ENCODE data around the gene TM7SF2.
"Not testable (repeated sequence)": the region's sequence is repeated elsewhere in the genome, so short reads cannot be mapped to it uniquely, and the experiment has no call there.

Gene TM7SF2

DNA sequence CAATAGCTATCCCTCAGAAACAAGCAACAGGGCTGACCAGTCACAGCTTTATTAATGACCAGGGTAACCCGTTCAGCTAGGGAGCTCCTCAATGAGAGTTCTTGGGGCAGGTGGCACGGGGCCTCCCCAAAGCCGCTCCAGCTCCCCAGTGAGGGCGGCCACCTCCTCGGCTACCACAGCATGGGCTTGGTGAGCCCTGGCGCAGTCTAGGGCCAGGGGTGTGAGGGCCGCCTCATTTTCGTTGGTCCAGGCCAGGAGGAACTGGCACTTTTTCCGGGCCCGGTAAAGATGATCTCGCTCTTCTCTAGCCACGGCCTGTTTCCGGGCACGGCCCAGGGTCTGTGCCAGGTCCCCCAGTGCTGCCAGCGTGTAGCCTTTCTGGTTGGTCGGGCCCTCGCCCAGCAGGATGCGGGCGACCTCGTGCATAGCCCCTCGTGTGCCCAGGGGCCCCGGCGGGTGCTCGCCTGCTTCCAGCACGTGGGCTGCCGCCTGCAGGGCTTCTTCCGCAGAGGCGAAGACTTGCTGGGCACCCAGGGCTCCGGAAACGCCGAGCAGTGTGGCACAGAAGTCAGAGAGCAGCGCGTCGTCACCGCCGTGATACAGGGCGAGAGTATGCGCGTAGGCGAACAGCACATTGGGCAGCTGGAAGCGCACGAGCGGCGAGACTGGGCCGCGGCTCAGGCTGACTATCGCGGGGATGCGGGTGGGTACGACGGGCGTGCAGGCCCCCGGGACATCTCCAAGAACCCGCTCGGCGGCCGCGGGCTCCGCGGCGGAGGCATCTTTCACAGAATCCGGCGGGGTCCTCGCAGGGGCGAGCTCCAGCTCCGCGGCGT, 4.9 kb downstream of the TM7SF2 start:
- Histone ChIP-seq H3K4me1 (ENCODE audit: insufficient read depth, low read length, severe bottlenecking) (peaks cover 61% of the 10 kb centered on the region), H3K9me2 (ENCODE audit: low read depth, low read length) (no peaks in the 10 kb centered on the region), H3K4me3 (ENCODE audit: low read depth, low read length, poor library complexity, severe bottlenecking) (peak overlapping the region; percentile 70), H3K9ac (ENCODE audit: low read length) (peak overlapping the region; percentile 92), H2AFZ (ENCODE audit: low read length) (no peak overlapping the region), H3K9me3 (ENCODE audit: low read length) (no peaks in the 10 kb centered on the region), H3F3A (ENCODE audit: insufficient read depth, low read length) (0 out of 2 replicates have a peak, but pooled peaks cover 5% of the 10 kb centered on the region), H3K27me3 (ENCODE audit: insufficient read depth, low read length) (no peaks in the 10 kb centered on the region), H4K20me1 (ENCODE audit: insufficient read depth, low read length) (no peaks in the 10 kb centered on the region), H3K4me2 (ENCODE audit: low read length) (peak overlapping the region; percentile 80), H3K36me3 (ENCODE audit: insufficient read depth, low read length) (peaks cover 67% of the 10 kb centered on the region), H3K79me2 (ENCODE audit: insufficient read depth, low read length) (peaks cover 11% of the 10 kb centered on the region; the same call in 1 of the 2 replicates), H3K27ac (ENCODE audit: low read depth, low read length, poor library complexity, severe bottlenecking) (peak overlapping the region; percentile 85)
- TF ChIP-seq, protein P1, sequence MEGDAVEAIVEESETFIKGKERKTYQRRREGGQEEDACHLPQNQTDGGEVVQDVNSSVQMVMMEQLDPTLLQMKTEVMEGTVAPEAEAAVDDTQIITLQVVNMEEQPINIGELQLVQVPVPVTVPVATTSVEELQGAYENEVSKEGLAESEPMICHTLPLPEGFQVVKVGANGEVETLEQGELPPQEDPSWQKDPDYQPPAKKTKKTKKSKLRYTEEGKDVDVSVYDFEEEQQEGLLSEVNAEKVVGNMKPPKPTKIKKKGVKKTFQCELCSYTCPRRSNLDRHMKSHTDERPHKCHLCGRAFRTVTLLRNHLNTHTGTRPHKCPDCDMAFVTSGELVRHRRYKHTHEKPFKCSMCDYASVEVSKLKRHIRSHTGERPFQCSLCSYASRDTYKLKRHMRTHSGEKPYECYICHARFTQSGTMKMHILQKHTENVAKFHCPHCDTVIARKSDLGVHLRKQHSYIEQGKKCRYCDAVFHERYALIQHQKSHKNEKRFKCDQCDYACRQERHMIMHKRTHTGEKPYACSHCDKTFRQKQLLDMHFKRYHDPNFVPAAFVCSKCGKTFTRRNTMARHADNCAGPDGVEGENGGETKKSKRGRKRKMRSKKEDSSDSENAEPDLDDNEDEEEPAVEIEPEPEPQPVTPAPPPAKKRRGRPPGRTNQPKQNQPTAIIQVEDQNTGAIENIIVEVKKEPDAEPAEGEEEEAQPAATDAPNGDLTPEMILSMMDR (IDR thresholded peaks at IDR 0.05; ENCODE audit: low read length) = no peak
- TF ChIP-seq EZH2 (IDR thresholded peaks at IDR 0.05; ENCODE audit: borderline replicate concordance, low read length) = no peak

DNA sequence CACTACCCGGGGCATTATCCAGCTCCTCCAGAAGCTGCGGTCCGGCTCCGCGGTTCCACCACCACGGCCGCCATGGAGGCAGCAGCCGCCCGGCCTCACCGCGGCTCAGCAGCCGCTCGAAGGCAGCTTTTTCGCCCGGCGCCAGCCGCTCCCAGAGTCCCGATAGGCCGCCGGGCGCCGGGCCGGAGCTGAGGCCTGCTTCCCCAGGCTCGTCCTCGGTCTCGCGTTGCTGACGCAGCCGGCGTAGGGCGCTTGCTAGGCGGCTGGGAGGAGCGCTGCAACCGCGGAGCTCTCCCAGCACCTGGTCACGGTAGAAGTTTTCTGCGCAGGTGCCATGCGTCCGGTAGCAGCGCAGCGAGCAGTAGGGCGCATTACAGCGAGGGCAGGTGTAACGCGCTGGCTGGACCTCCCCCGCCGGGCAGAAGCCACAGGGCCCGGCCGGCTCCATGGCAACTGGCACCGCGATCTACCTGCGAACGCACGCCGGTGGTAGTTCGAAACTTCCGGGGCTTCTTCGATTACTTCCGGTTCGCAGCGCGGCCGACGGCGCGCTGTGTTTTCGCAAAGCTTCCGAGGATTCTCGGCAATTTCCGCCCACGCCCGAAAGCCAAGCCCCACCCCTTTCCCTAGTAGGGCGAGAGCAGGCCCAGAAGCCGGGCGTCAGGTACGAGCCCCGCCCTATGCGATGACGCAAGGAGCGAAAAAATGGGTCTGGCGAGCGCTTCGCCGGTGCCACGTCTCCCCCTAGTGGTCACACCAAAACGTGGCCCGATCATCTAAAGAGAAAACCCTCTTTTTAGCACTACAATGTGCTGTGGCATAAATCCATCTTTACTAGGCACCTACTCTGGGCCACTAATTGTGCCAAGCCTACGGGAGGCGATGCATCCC, 5.8 kb downstream of the TM7SF2 start, which contains the start of gene ZNHIT2:
ZNHIT2 (minus strand) TSS at position 496 of the 891 bp plus-strand sequence; CDS start at position 448, 48 bp downstream.
- no peaks in the 10 kb centered on the region for H4K20me1 ChIP-seq (ENCODE audit: insufficient read depth, low read length)
- no peaks in the 10 kb centered on the region for H3K9me2 ChIP-seq (ENCODE audit: low read depth, low read length)
- peak within 1 kb of the TSS; percentile 92 for H3K9ac ChIP-seq (ENCODE audit: low read length)
- H3K36me3 ChIP-seq (ENCODE audit: insufficient read depth, low read length) = peaks cover 70% of the 10 kb centered on the region
- 0 out of 2 replicates have a peak, but pooled peaks cover 5% of the 10 kb centered on the region for H3F3A ChIP-seq (ENCODE audit: insufficient read depth, low read length)
- H3K4me3 ChIP-seq (ENCODE audit: low read depth, low read length, poor library complexity, severe bottlenecking) = peak within 1 kb of the TSS; percentile 70
- H3K4me1 ChIP-seq (ENCODE audit: insufficient read depth, low read length, severe bottlenecking) = peaks cover 61% of the 10 kb centered on the region
- H2AFZ ChIP-seq (ENCODE audit: low read length) = no peak within 1 kb of the TSS
- H3K4me2 ChIP-seq (ENCODE audit: low read length) = peak within 1 kb of the TSS; percentile 80
- TF ChIP-seq, protein P1 (IDR thresholded peaks at IDR 0.05; ENCODE audit: low read length) = peak; percentile 87
- TF ChIP-seq EZH2 (IDR thresholded peaks at IDR 0.05; ENCODE audit: borderline replicate concordance, low read length) = no peak
- no peaks in the 10 kb centered on the region for H3K9me3 ChIP-seq (ENCODE audit: low read length)
- H3K79me2 ChIP-seq (ENCODE audit: insufficient read depth, low read length) = peaks cover 13% of the 10 kb centered on the region; the same call in 1 of the 2 replicates
- H3K27ac ChIP-seq (ENCODE audit: low read depth, low read length, poor library complexity, severe bottlenecking) = peak within 1 kb of the TSS; percentile 85
- no peaks in the 10 kb centered on the region for H3K27me3 ChIP-seq (ENCODE audit: insufficient read depth, low read length)

DNA sequence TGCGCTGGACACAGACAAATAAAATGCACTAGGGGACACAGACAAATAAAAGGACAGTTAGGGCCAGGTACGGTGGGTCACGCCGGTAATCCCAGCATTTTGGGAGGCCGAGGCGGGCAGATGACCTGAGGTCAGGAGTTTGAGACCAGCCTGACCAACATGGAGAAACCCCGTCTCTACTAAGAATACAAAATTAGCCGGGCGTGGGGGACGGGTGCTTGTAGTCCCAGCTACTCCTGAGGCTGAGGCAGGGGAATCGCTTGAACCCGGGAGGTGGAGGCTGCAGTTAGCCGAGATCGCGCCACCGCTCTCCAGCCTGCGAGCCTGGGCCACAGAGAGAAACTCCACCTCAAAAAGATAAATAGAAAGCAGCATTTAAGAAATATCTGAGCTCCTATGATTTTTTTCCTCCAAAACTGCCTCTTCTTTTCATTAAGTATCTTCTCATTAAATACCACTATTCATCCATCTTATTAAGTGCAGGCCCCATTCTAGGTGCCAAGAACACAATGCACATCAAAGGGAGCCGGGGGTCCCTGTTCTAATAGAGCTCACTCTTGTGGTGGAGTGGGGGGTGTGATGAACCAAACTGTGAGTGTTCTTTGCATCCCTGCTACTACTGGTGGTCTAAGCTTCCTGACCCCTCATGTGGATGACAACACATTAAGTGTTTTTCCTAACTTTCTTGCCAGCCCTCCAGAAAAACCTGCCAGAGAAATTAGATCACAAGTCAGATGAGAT, 6.6 kb downstream of the TM7SF2 start:
- Histone ChIP-seq H3K4me2 (ENCODE audit: low read length) (no peak overlapping the region), H3K9me2 (ENCODE audit: low read depth, low read length) (no peaks in the 10 kb centered on the region), H3K27ac (ENCODE audit: low read depth, low read length, poor library complexity, severe bottlenecking) (peak overlapping the region; percentile 48), H3K9ac (ENCODE audit: low read length) (no peak overlapping the region), H3K9me3 (ENCODE audit: low read length) (no peaks in the 10 kb centered on the region), H3K4me3 (ENCODE audit: low read depth, low read length, poor library complexity, severe bottlenecking) (no peak overlapping the region), H3K27me3 (ENCODE audit: insufficient read depth, low read length) (no peaks in the 10 kb centered on the region), H2AFZ (ENCODE audit: low read length) (no peak overlapping the region), H4K20me1 (ENCODE audit: insufficient read depth, low read length) (no peaks in the 10 kb centered on the region), H3K36me3 (ENCODE audit: insufficient read depth, low read length) (peaks cover 70% of the 10 kb centered on the region), H3K79me2 (ENCODE audit: insufficient read depth, low read length) (peaks cover 18% of the 10 kb centered on the region), H3F3A (ENCODE audit: insufficient read depth, low read length) (0 out of 2 replicates have a peak, but pooled peaks cover under 1% of the 10 kb centered on the region), H3K4me1 (ENCODE audit: insufficient read depth, low read length, severe bottlenecking) (peaks cover 61% of the 10 kb centered on the region)
- no peak for TF ChIP-seq EZH2 (IDR thresholded peaks at IDR 0.05; ENCODE audit: borderline replicate concordance, low read length)
- TF ChIP-seq, protein P1 (IDR thresholded peaks at IDR 0.05; ENCODE audit: low read length) = no peak

DNA sequence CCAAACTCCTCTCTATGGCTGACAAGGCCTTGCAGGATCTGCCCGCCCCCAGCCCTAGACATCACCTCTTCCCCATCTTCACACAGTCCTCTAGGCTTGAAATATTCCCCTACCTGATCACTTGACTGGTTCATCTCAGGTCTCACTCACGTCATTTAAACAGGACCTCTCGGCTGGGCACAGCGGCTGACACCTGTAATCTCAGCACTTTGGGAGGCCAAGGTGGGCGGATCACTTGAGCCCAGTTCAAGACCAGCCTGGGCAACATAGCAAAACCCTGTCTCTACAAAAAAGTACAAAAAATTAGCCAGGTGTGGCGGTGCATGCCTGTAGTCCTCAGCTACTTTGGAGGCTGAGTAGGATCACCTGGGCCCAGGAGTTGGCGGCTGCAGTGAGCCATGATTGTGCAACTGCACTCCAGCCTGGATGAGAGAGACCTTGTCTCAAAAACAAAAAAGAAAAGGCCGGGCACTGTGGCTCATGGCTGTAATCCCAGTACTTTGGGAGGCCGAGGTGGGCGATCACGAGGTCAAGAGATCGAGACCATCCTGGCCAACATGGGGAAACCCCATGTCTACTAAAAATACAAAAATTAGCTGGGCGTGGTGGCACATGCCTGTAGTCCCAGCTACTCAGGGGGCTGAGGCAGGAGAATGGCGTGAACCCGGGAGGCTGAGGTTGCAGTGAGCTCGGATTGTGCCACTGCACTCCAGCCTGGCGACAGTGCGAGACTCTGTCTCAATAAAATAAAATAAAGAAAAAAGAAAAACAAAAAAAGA, 7.4 kb downstream of the TM7SF2 start:
- not testable (repeated sequence) for H3K9me3 ChIP-seq (ENCODE audit: low read length); H3K4me3 ChIP-seq (ENCODE audit: low read depth, low read length, poor library complexity, severe bottlenecking); H2AFZ ChIP-seq (ENCODE audit: low read length); H3K9ac ChIP-seq (ENCODE audit: low read length); H3K27me3 ChIP-seq (ENCODE audit: insufficient read depth, low read length); H3K9me2 ChIP-seq (ENCODE audit: low read depth, low read length); H4K20me1 ChIP-seq (ENCODE audit: insufficient read depth, low read length); H3F3A ChIP-seq (ENCODE audit: insufficient read depth, low read length)
- H3K4me1 ChIP-seq (ENCODE audit: insufficient read depth, low read length, severe bottlenecking) = peaks cover 55% of the 10 kb centered on the region
- peaks cover 19% of the 10 kb centered on the region for H3K79me2 ChIP-seq (ENCODE audit: insufficient read depth, low read length)
- 0 out of 2 replicates have a peak overlapping the region, but pooled peaks have one; percentile 75 for H3K4me2 ChIP-seq (ENCODE audit: low read length)
- peaks cover 70% of the 10 kb centered on the region for H3K36me3 ChIP-seq (ENCODE audit: insufficient read depth, low read length)
- peak overlapping the region; percentile 48 for H3K27ac ChIP-seq (ENCODE audit: low read depth, low read length, poor library complexity, severe bottlenecking)

Data from OCI-LY1 (cell line).